ENCODE results near the gene TTC33. TPM values are rescaled to one million over a fixed set of nuclear protein-coding genes. Genes with fewer than 3 reads are reported as not detected.

Gene TTC33
- polyA plus RNA-seq, 1 of the 3 experiments (the other 2 are of a cell fraction) = 2.2 TPM

- Histone ChIP-seq H3K36me3 (replicated peaks in 1 of 2; ENCODE audit: control insufficient read depth in 1 of 2, insufficient read depth in 2 of 2, low read length in 1 of 2) (no peaks in the 10 kb centered on the region), H3K4me1 (ENCODE audit: control insufficient read depth in 1 of 2, insufficient read depth in 2 of 2, low read depth in 1 of 2, low read length in 1 of 2) (no peaks in the 10 kb centered on the region), H3K9me3 (no peaks in the 10 kb centered on the region), H3K4me3 (ENCODE audit: low read depth in 2 of 2, low read length in 1 of 2) (no peak overlapping the region), H3K9me2 (no peaks in the 10 kb centered on the region), H3K4me2 (no peak overlapping the region), H3K79me2 (ENCODE audit: insufficient read depth) (no peaks in the 10 kb centered on the region), H3K27ac (ENCODE audit: low read depth in 2 of 2, low read length in 1 of 2) (no peak overlapping the region), H2AFZ (ENCODE audit: low read depth) (no peak overlapping the region), H3K27me3 (ENCODE audit: insufficient read depth) (peaks cover 5% of the 10 kb centered on the region; the same call in 1 of the 2 replicates), H3F3A (replicated peaks; ENCODE audit: insufficient read depth) (no peaks in the 10 kb centered on the region), H3K9ac (no peak overlapping the region), H4K20me1 (ENCODE audit: insufficient read depth) (no peaks in the 10 kb centered on the region)
- no peak for DNase-seq
- TF ChIP-seq PBX3 (IDR thresholded peaks at IDR 0.05) (no peak), GABPA (IDR thresholded peaks at IDR 0.05; ENCODE audit: low read depth) (no peak), NRF1 (IDR thresholded peaks at IDR 0.05; ENCODE audit: low read depth, low read length) (no peak), FOSL2 (IDR thresholded peaks at IDR 0.05; ENCODE audit: borderline replicate concordance, low read depth) (no peak), SIN3A (IDR thresholded peaks at IDR 0.05; ENCODE audit: borderline replicate concordance, low read depth, low read length) (no peak), TEAD4 (IDR thresholded peaks at IDR 0.05; ENCODE audit: borderline replicate concordance, insufficient read depth) (no peak), ZBTB33 (IDR thresholded peaks at IDR 0.05; ENCODE audit: borderline replicate concordance, low read depth) (no peak), MEF2A (IDR thresholded peaks at IDR 0.05; ENCODE audit: borderline replicate concordance, low read depth) (no peak), MXI1 (IDR thresholded peaks at IDR 0.05; ENCODE audit: low read depth, low read length) (no peak), IRF3 (IDR thresholded peaks at IDR 0.05; ENCODE audit: low read depth, low read length) (no peak), YY1 (IDR thresholded peaks at IDR 0.05; ENCODE audit: low read depth) (no peak), MAX (IDR thresholded peaks at IDR 0.05; ENCODE audit: low read depth) (no peak), RXRA (IDR thresholded peaks at IDR 0.05; ENCODE audit: borderline replicate concordance, low read depth) (no peak)
- CTCF ChIA-PET = no interaction called here
- POLR2A ChIA-PET = no interaction called here
- 11% methylated on average over 2 of the region's 2 CpGs for WGBS (ENCODE audit: low lambda C conversion rate)
Measured at GRCh38 chr5:40655138-40655537, 100.6 kb downstream of the TTC33 start.

GRCh38 chr5:40654377-40654991 is 101.3 kb downstream of the TTC33 start:
- CTCF ChIA-PET = no interaction called here
- no peak overlapping the region for H3K9ac ChIP-seq
- H3K4me1 ChIP-seq (ENCODE audit: control insufficient read depth in 1 of 2, insufficient read depth in 2 of 2, low read depth in 1 of 2, low read length in 1 of 2) = no peaks in the 10 kb centered on the region
- no peaks in the 10 kb centered on the region for H3K36me3 ChIP-seq (replicated peaks in 1 of 2; ENCODE audit: control insufficient read depth in 1 of 2, insufficient read depth in 2 of 2, low read length in 1 of 2)
- no peaks in the 10 kb centered on the region for H3K79me2 ChIP-seq (ENCODE audit: insufficient read depth)
- H3K9me2 ChIP-seq = no peaks in the 10 kb centered on the region
- H3K4me3 ChIP-seq (ENCODE audit: low read depth in 2 of 2, low read length in 1 of 2) = no peak overlapping the region
- H3F3A ChIP-seq (replicated peaks; ENCODE audit: insufficient read depth) = no peaks in the 10 kb centered on the region
- no peak for DNase-seq
- POLR2A ChIA-PET = no interaction called here
- no peak overlapping the region for H3K27ac ChIP-seq (ENCODE audit: low read depth in 2 of 2, low read length in 1 of 2)
- no peaks in the 10 kb centered on the region for H3K9me3 ChIP-seq
- H3K27me3 ChIP-seq (ENCODE audit: insufficient read depth) = peaks cover 5% of the 10 kb centered on the region; the same call in 1 of the 2 replicates
- 8% methylated on average over 4 of the region's 4 CpGs for WGBS (ENCODE audit: low lambda C conversion rate)
- H4K20me1 ChIP-seq (ENCODE audit: insufficient read depth) = no peaks in the 10 kb centered on the region
- no peak overlapping the region for H2AFZ ChIP-seq (ENCODE audit: low read depth)
- H3K4me2 ChIP-seq = no peak overlapping the region
- TF ChIP-seq RAD21 (IDR thresholded peaks at IDR 0.05; ENCODE audit: low read length) (no peak), PBX3 (IDR thresholded peaks at IDR 0.05) (no peak), FOXM1 (IDR thresholded peaks at IDR 0.05; ENCODE audit: low read depth) (no peak), MAX (IDR thresholded peaks at IDR 0.05; ENCODE audit: low read depth) (no peak), TEAD4 (IDR thresholded peaks at IDR 0.05; ENCODE audit: borderline replicate concordance, insufficient read depth) (no peak), JUND (IDR thresholded peaks at IDR 0.05) (no peak), RFX5 (IDR thresholded peaks at IDR 0.05; ENCODE audit: low read length) (no peak), GABPA (IDR thresholded peaks at IDR 0.05; ENCODE audit: low read depth) (no peak), FOXJ3 (CRISPR knock-in tag; IDR thresholded peaks at IDR 0.05) (no peak), RXRA (IDR thresholded peaks at IDR 0.05; ENCODE audit: borderline replicate concordance, low read depth) (no peak), NRF1 (IDR thresholded peaks at IDR 0.05; ENCODE audit: low read depth, low read length) (no peak), NFIC (IDR thresholded peaks at IDR 0.05; ENCODE audit: borderline replicate concordance) (no peak), CTCF (IDR thresholded peaks at IDR 0.05) (no peak)

Measured in SK-N-SH (cell line).